Astrocyte (in vitro differentiated cells and primary cell): ENCODE measurements around the gene SEMA6A. TPM values are rescaled to one million over a fixed set of nuclear protein-coding genes. Genes with fewer than 3 reads are reported as not detected.

Source experiments
- DNase-seq: peaks from one replicate; pipeline ENCODE4 v3.0.0-alpha.2; 2010; ENCODE audit warnings: low read depth
- FAIRE-seq: peaks from 2 replicates; lab custom pipeline; 2011; peaks lifted over from hg19 to GRCh38; lab: Jason Lieb, UNC
- H2AFZ ChIP-seq: 2 replicates; pipeline ENCODE4 v1.6.0; 2012; ENCODE audit warnings: low read depth, low read length, inconsistent platforms
- H3K27ac ChIP-seq: 2 replicates; pipeline ENCODE4 v1.5.1; 2011; ENCODE audit warnings: low read depth, low read length, inconsistent platforms
- H3K27me3 ChIP-seq: 2 replicates; pipeline ENCODE4 v1.6.0; 2011; ENCODE audit warnings: low read length, inconsistent platforms; ENCODE audit not compliant: insufficient read depth
- H3K36me3 ChIP-seq: 2 replicates; pipeline ENCODE4 v1.5.1; 2011; ENCODE audit warnings: low read length, inconsistent platforms; ENCODE audit not compliant: insufficient read depth
- H3K4me1 ChIP-seq: 2 replicates; pipeline ENCODE4 v1.5.1; 2011; ENCODE audit warnings: low read length, inconsistent platforms; ENCODE audit not compliant: insufficient read depth
- H3K4me2 ChIP-seq: 2 replicates; pipeline ENCODE4 v1.6.0; 2012; ENCODE audit warnings: low read length, inconsistent platforms
- H3K4me3 ChIP-seq: 2 replicates; pipeline ENCODE4 v1.5.1; 2011; ENCODE audit warnings: low read depth, mild to moderate bottlenecking, low read length, inconsistent platforms; ENCODE audit not compliant: insufficient read depth
- H3K79me2 ChIP-seq: 2 replicates; pipeline ENCODE4 v1.6.0; 2012; ENCODE audit warnings: mild to moderate bottlenecking, low read length, inconsistent platforms; ENCODE audit not compliant: insufficient read depth
- H3K9ac ChIP-seq: 2 replicates; pipeline ENCODE4 v1.6.0; 2012; ENCODE audit warnings: mild to moderate bottlenecking, low read length, inconsistent platforms
- H3K9me3 ChIP-seq: 2 replicates; pipeline ENCODE4 v1.5.1; 2012; ENCODE audit warnings: low read depth, mild to moderate bottlenecking, low read length, inconsistent platforms; ENCODE audit not compliant: insufficient read depth
- H4K20me1 ChIP-seq: 2 replicates; pipeline ENCODE4 v1.6.0; 2012; ENCODE audit warnings: low read length, inconsistent platforms; ENCODE audit not compliant: insufficient read depth
- H3K27ac Mint-ChIP-seq: one replicate; pipeline ENCODE4 v1.8.0; 2021; ENCODE audit warnings: mild to moderate bottlenecking, mixed read lengths; ENCODE audit not compliant: unreplicated experiment
- H3K27me3 Mint-ChIP-seq: one replicate; pipeline ENCODE4 v1.8.0; 2021; ENCODE audit warnings: low read depth, mixed read lengths; ENCODE audit not compliant: unreplicated experiment
- H3K36me3 Mint-ChIP-seq: one replicate; pipeline ENCODE4 v1.8.0; 2021; ENCODE audit warnings: low read depth, mixed read lengths; ENCODE audit not compliant: unreplicated experiment
- H3K4me1 Mint-ChIP-seq: one replicate; pipeline ENCODE4 v1.8.0; 2021; ENCODE audit warnings: low read depth, mixed read lengths; ENCODE audit not compliant: unreplicated experiment
- H3K4me3 Mint-ChIP-seq: one replicate; pipeline ENCODE4 v1.8.0; 2021; ENCODE audit warnings: mild to moderate bottlenecking, moderate library complexity, mixed read lengths; ENCODE audit not compliant: unreplicated experiment
- H3K9me3 Mint-ChIP-seq: one replicate; pipeline ENCODE4 v1.8.0; 2021; ENCODE audit warnings: mild to moderate bottlenecking, mixed read lengths; ENCODE audit not compliant: unreplicated experiment
- CTCF ChIP-seq: IDR thresholded peaks from 2 replicates; pipeline ENCODE4 v1.5.1; 2011; ENCODE audit warnings: low read depth, mild to moderate bottlenecking, inconsistent platforms, low read length, moderate library complexity; ENCODE audit not compliant: insufficient read depth
- EZH2 ChIP-seq: IDR thresholded peaks from 2 replicates; pipeline ENCODE4 v1.6.1; 2012; ENCODE audit warnings: mild to moderate bottlenecking, low read length, inconsistent platforms; ENCODE audit not compliant: insufficient read depth
- total RNA-seq: library from RNA; stranded (reverse); gene quantifications from 2 replicates; pipeline ENCODE4 v1.2.1, GENCODE V29; 2021

The SEMA6A gene
- total RNA-seq, 1 donor from 2014 or later: 34.2 TPM

DNA sequence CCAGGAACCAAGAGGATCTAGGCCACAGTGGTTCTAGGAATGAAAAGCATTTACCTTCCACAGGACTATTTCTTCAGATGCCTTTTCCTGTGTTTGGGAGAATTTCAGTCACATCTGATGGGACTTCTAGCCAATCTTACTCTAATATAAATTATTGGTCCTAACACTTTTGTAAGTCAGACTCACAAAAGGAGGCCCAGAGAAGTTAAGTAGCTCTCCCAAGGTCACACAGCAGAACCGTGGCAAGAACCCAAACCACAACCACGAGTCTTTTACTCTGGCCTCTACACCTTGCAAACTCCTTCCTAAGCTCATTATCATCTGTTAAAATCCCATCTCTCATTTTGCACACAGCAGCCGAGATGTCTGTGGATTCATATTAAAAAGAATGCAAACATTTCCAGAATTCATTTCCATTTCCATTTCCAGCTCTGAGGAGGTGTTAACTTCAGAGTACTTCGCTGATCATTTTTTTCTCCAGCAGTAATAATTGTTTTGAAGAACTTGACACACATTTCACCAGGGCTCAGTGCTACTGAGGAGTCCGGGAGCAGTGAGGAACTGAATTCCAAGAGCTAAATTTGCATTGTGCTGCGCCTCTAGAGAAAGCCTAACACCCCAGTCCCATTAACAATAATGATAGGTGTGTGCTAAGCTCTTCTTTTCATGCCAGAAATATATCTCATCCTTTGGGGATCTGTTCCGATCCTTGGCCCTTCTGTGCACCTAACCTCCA is 168.1 kb downstream of the SEMA6A start:
- H3K36me3 ChIP-seq: no peaks in the 10 kb centered on the region
- H3K27me3 Mint-ChIP-seq: peaks cover 4% of the 10 kb centered on the region
- H3K4me3 ChIP-seq: no peak overlapping the region
- no peak for TF ChIP-seq EZH2
- TF ChIP-seq CTCF: no peak
- H3K79me2 ChIP-seq: no peaks in the 10 kb centered on the region
- no peaks in the 10 kb centered on the region for H3K4me1 ChIP-seq
- no peaks in the 10 kb centered on the region for H3K9me3 ChIP-seq
- no peak for DNase-seq
- no peak overlapping the region for H2AFZ ChIP-seq
- peaks cover 4% of the 10 kb centered on the region for H3K36me3 Mint-ChIP-seq
- no peak overlapping the region for H3K27ac Mint-ChIP-seq
- H3K9me3 Mint-ChIP-seq: no peaks in the 10 kb centered on the region
- H3K4me2 ChIP-seq: no peak overlapping the region
- H4K20me1 ChIP-seq: no peaks in the 10 kb centered on the region
- H3K4me3 Mint-ChIP-seq: no peak overlapping the region
- H3K9ac ChIP-seq: no peak overlapping the region
- no peak for FAIRE-seq
- H3K4me1 Mint-ChIP-seq: peaks cover 4% of the 10 kb centered on the region
- no peak overlapping the region for H3K27ac ChIP-seq
- no peaks in the 10 kb centered on the region for H3K27me3 ChIP-seq

DNA sequence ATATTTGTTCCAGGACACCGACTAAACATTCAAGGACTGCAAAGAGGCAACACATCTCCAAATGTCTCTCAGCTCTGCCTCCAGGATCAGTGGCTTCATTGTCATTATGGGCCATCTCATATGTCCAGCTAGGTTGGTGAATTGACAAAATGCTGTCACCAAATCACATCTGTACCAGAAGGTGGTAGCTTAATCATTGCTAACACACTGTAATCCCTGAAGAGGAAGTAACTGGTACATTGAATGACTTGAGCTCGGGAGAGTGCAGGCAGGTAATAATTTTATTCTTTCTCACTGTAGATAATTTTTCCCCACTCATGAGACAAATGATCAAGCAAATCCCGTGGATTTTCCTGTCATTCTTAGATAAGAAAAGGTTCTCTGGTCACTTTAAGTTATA is 169.8 kb downstream of the SEMA6A start:
- Histone ChIP-seq H2AFZ (no peak overlapping the region), H3K4me1 (no peaks in the 10 kb centered on the region), H3K36me3 (no peaks in the 10 kb centered on the region), H3K27ac (no peak overlapping the region), H3K79me2 (no peaks in the 10 kb centered on the region), H3K9me3 (no peaks in the 10 kb centered on the region), H3K4me3 (no peak overlapping the region), H3K9ac (no peak overlapping the region), H3K27me3 (no peaks in the 10 kb centered on the region), H4K20me1 (no peaks in the 10 kb centered on the region), H3K4me2 (no peak overlapping the region)
- TF ChIP-seq EZH2 (no peak), CTCF (no peak)
- Mint-ChIP-seq H3K9me3 (no peaks in the 10 kb centered on the region), H3K4me1 (no peaks in the 10 kb centered on the region), H3K4me3 (no peak overlapping the region), H3K36me3 (peaks cover 4% of the 10 kb centered on the region), H3K27ac (no peak overlapping the region), H3K27me3 (peaks cover 4% of the 10 kb centered on the region)
- DNase-seq (no peak), FAIRE-seq (no peak)

DNA sequence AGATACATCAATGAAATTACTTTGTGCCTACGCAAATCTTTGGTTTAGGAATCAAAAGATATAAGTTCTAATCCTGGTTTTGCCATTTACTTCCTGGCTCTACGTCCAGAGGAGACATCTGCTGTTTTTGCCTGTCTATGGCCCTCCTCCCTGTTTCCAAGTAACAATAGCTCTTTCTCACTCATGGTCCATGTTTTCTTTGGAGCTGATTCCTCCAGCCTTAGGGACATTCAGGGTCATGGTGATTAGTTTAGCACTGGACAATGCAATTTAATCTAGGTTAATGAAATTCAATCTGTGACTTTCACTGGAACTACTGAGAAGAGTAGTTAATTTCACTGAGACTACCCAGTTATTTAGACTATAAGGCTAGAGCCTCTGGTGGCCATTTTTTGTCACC is 170.6 kb downstream of the SEMA6A start:
- H3K27me3 ChIP-seq: no peaks in the 10 kb centered on the region
- no peaks in the 10 kb centered on the region for H3K9me3 Mint-ChIP-seq
- no peak overlapping the region for H3K27ac Mint-ChIP-seq
- H3K4me2 ChIP-seq: no peak overlapping the region
- H3K9me3 ChIP-seq: no peaks in the 10 kb centered on the region
- DNase-seq: no peak
- no peak for TF ChIP-seq EZH2
- no peak for TF ChIP-seq CTCF
- H4K20me1 ChIP-seq: no peaks in the 10 kb centered on the region
- H3K36me3 ChIP-seq: no peaks in the 10 kb centered on the region
- H3K36me3 Mint-ChIP-seq: peaks cover 4% of the 10 kb centered on the region
- H3K4me1 ChIP-seq: no peaks in the 10 kb centered on the region
- H3K9ac ChIP-seq: no peak overlapping the region
- FAIRE-seq: no peak
- peaks cover 4% of the 10 kb centered on the region for H3K27me3 Mint-ChIP-seq
- no peak overlapping the region for H3K27ac ChIP-seq
- no peak overlapping the region for H2AFZ ChIP-seq
- no peak overlapping the region for H3K4me3 ChIP-seq
- H3K79me2 ChIP-seq: no peaks in the 10 kb centered on the region
- H3K4me3 Mint-ChIP-seq: no peak overlapping the region
- H3K4me1 Mint-ChIP-seq: no peaks in the 10 kb centered on the region
